ENCODE measurements around the gene MPND.
A peak's percentile ranks its signal among the peaks of the same experiment; 100 is the strongest.

The MPND gene

GRCh38 chr19:4402171-4403004 lies 59.0 kb downstream of the MPND start, which contains the start of gene CHAF1A:
TSS of gene CHAF1A (plus strand) at chr19:4402640. CDS start at chr19:4402763, 123 bp downstream.
- peaks cover 3% of the 10 kb centered on the region for H3K36me3 Mint-ChIP-seq
- H3K27me3 Mint-ChIP-seq = no peaks in the 10 kb centered on the region
- H3K4me1 Mint-ChIP-seq (ENCODE audit: low read depth) = peaks cover 48% of the 10 kb centered on the region
- peak within 1 kb of the TSS; percentile 93 for H3K4me3 Mint-ChIP-seq
- peak within 1 kb of the TSS; percentile 98 for H3K27ac Mint-ChIP-seq
- no peaks in the 10 kb centered on the region for H3K9me3 Mint-ChIP-seq (ENCODE audit: low read depth)

GRCh38 chr19:4403005-4403761 lies 59.8 kb downstream of the MPND start:
- Mint-ChIP-seq H3K4me3 (peak overlapping the region; percentile 93), H3K36me3 (peaks cover 3% of the 10 kb centered on the region), H3K27me3 (no peaks in the 10 kb centered on the region), H3K9me3 (ENCODE audit: low read depth) (no peaks in the 10 kb centered on the region), H3K4me1 (ENCODE audit: low read depth) (peaks cover 42% of the 10 kb centered on the region), H3K27ac (peak overlapping the region; percentile 88)

GRCh38 chr19:4405977-4406376 lies 62.6 kb downstream of the MPND start:
- H3K4me3 Mint-ChIP-seq = no peak overlapping the region
- H3K4me1 Mint-ChIP-seq (ENCODE audit: low read depth) = peaks cover 26% of the 10 kb centered on the region
- H3K9me3 Mint-ChIP-seq (ENCODE audit: low read depth) = no peaks in the 10 kb centered on the region
- no peak overlapping the region for H3K27ac Mint-ChIP-seq
- no peaks in the 10 kb centered on the region for H3K27me3 Mint-ChIP-seq
- H3K36me3 Mint-ChIP-seq = peaks cover 3% of the 10 kb centered on the region

GRCh38 chr19:4406626-4407025 lies 63.3 kb downstream of the MPND start:
- no peak overlapping the region for H3K4me3 Mint-ChIP-seq
- no peaks in the 10 kb centered on the region for H3K9me3 Mint-ChIP-seq (ENCODE audit: low read depth)

GRCh38 chr19:4409123-4409933 lies 66.0 kb downstream of the MPND start:
- no peak overlapping the region for H3K27ac Mint-ChIP-seq

More at GRCh38 chr19:4406626-4407025, 63.3 kb downstream of the MPND start:
- Mint-ChIP-seq H3K36me3 (peaks cover 3% of the 10 kb centered on the region), H3K27ac (no peak overlapping the region), H3K4me1 (ENCODE audit: low read depth) (peaks cover 19% of the 10 kb centered on the region), H3K27me3 (no peaks in the 10 kb centered on the region)

More at GRCh38 chr19:4409123-4409933, 66.0 kb downstream of the MPND start:
- no peaks in the 10 kb centered on the region for H3K27me3 Mint-ChIP-seq
- H3K4me3 Mint-ChIP-seq = no peak overlapping the region
- peaks cover 1% of the 10 kb centered on the region for H3K36me3 Mint-ChIP-seq
- H3K9me3 Mint-ChIP-seq (ENCODE audit: low read depth) = no peaks in the 10 kb centered on the region
- peaks cover 5% of the 10 kb centered on the region for H3K4me1 Mint-ChIP-seq (ENCODE audit: low read depth)
